IPS DF 4.7 (cell line): Measurements from ENCODE around the gene KIAA0930.

Experiments
- DNase-seq: peaks from one replicate; pipeline ENCODE4 v3.0.0-alpha.2; 2013; ENCODE audit warnings: low spot score; ENCODE audit errors: extremely low read depth

KIAA0930 gene

GRCh38 chr22:45180146-45180679, 60.5 kb downstream of the KIAA0930 start:
- no peak for DNase-seq

GRCh38 chr22:45179276-45180049, 61.2 kb downstream of the KIAA0930 start:
- DNase-seq = no peak

DNA sequence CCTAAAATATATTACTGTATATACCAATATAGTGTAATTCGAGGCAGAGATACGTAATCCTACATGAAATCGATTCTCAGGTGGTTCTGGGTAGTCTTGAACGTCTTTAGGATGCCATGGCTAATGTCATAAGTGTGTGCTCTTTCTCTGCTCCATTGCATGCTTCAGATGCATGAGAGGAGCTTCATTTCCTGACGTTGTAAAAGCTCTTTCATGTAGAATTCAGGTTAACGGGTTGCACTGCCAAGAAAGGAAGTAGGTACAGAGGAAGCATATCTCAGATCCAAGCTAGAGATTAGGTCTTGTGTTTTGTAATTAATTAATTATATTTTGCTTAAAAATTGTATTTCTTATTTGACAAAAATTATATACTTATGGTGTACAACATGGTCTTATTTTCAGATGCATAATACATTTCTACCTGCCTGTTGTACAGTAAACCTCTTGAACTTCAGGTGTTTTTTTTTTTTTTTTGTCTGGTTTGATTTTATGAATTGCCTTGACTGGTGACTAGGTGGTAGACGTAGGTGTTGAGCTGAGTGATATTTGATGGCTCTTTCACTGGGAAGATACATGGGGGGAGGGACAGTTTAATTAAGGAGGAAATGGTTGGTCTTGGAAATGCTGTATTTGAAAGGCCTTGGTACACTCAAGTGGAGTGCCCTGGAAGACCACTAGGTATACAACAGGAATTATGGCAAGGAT, 67.7 kb downstream of the KIAA0930 start:
- no peak for DNase-seq

DNA sequence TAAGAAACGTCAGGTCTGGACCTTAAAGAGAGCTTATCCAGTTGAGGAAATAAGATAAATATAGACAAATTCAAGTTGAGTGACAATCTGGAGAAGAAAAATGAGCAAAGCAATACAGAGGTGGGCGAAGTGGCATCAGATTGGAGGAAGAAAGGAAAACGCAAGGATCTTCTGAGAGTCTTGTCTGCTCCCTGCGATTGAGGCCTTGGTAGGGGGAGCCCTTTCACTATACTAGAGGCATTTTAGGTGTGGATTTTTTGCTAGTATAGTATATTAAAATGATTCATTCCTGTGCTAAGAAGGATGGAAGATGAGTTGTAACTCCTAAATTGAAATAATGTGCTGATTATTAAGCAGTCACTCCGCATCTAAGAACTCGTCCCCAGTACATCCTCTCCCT, 68.9 kb downstream of the KIAA0930 start:
- no peak for DNase-seq

DNA sequence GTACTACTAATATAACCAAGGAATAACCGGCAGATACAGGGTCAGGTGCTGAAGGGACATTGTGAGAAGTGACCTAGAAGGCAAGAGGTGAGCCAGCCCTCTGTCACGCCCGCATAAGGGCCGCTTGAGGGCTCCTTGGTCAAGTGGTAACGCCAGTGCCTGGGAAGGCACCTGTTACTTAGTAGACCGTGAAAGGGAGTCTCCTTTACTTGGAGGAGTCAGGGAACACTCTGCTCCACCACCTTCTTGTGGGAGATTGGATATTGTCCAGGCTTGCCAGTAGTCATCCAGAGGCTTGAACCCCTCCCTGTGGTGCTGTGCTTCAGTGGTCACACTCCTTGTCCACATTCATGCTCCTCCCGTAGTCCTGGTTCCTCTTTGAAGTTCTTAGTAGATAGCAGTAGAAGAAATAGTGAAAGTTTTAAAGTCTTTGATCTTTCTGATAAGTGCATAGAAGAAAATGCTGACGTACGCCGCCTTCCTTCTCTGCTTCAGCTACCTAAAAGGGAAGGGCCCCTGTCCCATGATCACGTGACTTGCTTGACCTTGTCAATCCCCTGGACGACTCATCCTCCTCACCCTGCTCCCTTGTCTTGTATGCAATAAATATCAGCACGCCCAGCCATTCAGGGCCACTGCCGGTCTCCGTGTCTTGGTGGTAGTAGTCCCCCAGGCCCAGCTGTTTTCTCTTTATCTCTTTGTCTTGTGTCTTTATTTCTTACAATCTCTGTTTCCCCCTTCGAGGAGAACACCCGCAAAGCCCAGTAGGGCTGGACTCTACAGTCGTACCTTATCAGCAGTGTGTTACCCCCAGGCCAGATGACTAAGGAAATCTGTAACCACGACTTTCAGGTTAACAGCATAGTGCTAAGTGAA, 70.9 kb downstream of the KIAA0930 start:
- DNase-seq = no peak

GRCh38 chr22:45166932-45167331, 73.8 kb downstream of the KIAA0930 start:
- no peak for DNase-seq

DNA sequence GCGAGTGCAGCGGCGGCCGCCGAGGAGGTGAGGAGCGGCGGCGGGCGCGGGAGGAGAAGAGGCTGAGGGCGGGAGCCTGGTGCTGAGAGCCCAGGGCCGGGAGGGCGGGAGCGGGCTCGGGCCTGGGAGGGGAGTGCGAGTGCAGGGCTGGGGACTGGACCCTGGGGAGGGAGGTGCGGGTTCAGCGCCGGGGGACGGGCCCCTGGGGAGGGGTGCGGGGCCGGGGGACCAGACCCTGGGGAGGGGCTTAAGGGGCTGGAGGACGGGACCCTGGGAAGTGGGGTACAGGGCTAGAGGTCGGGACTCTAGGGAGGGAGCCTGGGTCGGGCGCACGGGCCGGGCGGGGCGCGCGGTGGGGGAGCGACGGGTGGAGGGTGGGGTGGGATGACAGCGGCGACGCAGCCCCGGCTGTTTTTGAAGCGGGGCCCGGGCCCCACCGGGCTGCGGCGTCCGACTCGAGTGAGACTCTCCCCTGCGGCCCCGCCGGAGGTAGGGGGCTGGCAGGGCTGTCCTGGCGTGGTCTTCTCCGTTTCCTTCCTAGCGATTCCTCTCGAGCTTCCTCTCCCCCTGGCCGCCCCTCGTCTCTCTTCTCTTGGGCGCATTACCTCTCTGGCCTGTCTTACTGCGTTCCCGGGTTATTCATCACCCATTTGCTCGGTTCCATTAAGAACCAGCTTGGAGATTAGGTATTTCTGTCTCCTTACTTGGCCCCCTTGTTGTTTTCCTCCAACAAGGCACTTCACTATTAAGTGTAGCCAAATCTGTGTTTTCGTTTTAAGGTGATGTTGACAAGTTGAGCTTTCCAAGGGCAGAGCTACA, 76.2 kb downstream of the KIAA0930 start:
- no peak for DNase-seq

DNA sequence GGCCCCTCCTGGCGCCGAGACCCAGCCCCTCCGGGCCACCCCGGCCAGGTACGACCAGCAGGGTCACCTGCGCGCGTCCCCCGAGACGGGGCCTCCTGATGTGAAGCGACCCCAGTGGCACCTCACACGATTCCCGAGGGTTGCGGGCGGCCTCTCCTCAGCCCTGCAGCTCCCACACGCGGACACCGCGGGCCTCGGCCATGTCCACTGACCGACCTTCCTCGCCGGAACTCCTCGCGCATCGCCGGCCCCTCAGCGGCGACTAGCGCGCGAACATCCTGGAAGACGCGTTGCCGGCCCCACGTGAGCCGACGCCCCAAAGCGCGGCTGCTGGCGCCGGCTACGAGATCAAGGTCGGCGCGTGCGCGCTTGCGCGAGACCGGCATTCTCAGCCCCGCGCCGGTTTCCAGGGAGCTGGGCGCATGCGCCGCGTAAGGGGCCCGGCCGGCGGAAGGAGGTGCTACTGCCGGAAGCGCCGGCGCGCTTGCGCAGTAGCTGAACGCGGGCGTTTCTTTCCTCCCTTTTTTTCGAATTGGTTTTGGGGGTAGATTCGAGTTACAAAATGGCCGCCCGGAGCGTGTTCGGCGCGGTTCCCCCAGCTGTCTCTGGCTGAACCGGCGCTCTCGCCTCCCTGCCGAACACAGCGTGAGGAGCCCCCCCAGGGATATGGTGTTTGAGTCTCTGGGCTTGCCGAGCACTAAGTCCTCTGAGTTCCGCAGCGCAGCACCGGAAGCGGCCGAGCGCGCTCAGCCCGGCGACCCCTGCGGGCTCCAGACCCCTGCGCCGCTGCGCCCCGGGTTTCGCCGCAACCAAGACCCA, 77.0 kb downstream of the KIAA0930 start, which contains the start of gene NUP50:
TSS of gene NUP50 (plus strand) at position 475 of the 819 bp plus-strand sequence. CDS start 4,253 bp downstream, outside the sequence.
- peak; percentile 83 for DNase-seq

GRCh38 chr22:45163099-45163450, 77.6 kb downstream of the KIAA0930 start:
- no peak for DNase-seq

GRCh38 chr22:45162531-45162930, 78.2 kb downstream of the KIAA0930 start:
- DNase-seq = no peak

DNA sequence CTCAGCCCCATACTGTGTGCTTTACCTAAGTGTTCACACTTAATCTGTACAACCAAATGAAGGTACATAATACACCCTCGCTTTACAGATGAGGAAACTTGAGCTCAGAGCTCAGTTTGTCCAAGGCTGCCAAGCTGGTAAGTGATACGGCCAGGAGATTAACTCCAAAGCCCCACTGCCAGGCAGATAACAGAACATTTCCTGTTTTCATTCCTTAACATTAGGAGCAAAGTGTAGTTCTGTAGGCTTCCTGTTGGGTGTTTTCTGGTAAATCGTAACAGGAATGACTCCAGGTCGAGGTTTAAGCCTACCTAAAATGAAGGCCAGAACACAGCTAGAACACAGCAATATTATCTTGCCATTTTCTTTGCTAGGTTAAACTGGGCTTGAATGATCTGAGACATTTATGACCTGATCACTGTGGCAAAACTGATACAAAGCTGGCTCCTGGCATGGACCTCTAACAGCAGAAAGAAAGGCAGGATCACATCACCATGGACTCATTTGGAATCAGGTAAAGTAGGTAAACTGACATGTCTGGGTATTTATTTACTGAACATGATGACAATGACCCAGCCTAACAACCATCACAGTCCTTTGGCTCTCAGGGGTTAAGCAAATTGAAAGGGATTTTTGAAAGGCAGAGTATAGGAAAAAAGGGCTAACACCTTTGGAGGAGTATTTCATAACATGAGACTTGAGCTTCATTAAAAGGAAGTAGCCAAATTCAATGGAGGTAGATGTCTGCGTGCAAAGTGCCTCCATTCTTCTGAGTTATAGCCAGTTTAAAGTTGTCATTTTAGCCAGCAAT, 80.8 kb downstream of the KIAA0930 start:
- DNase-seq = no peak

- DNase-seq = no peak
These were observed 82.8 kb downstream of the KIAA0930 start for GRCh38 chr22:45157907-45158306.

- no peak for DNase-seq
These were observed 85.4 kb downstream of the KIAA0930 start for GRCh38 chr22:45155050-45155840.

GRCh38 chr22:45154383-45154782, 86.3 kb downstream of the KIAA0930 start:
- DNase-seq = no peak

- DNase-seq = no peak
These were observed 89.2 kb downstream of the KIAA0930 start for GRCh38 chr22:45151503-45151902.

- no peak for DNase-seq
These were observed 90.6 kb downstream of the KIAA0930 start for GRCh38 chr22:45150139-45150538.

- no peak for DNase-seq
These were observed 91.0 kb downstream of the KIAA0930 start for GRCh38 chr22:45149671-45150070.

DNA sequence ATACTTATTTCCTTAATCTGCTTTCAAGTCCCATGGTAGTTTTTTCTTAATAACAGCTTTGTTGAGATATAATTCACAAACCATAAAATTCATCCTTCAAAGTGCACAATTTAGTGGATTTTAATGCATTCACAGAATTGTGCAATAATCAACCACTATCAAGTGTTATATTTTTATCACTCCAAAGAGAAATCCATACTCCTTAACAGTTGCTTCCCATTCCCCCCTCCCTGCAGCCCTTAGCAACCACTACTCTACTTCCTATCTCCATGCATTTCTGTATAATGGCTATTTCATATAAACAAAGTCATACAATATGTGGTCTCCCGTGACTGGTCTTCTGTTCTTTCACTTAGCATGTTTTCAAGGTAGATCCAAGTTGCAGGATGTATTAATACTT, 95.8 kb downstream of the KIAA0930 start:
- no peak for DNase-seq
